ENCODE data around the gene PINLYP.
A peak's percentile ranks its signal among the peaks of the same experiment; 100 is the strongest.

The PINLYP gene

GRCh38 chr19:43548706-43549105, 26.9 kb upstream of the PINLYP start:
- DNase-seq (ENCODE audit: low read depth): no peak

DNA sequence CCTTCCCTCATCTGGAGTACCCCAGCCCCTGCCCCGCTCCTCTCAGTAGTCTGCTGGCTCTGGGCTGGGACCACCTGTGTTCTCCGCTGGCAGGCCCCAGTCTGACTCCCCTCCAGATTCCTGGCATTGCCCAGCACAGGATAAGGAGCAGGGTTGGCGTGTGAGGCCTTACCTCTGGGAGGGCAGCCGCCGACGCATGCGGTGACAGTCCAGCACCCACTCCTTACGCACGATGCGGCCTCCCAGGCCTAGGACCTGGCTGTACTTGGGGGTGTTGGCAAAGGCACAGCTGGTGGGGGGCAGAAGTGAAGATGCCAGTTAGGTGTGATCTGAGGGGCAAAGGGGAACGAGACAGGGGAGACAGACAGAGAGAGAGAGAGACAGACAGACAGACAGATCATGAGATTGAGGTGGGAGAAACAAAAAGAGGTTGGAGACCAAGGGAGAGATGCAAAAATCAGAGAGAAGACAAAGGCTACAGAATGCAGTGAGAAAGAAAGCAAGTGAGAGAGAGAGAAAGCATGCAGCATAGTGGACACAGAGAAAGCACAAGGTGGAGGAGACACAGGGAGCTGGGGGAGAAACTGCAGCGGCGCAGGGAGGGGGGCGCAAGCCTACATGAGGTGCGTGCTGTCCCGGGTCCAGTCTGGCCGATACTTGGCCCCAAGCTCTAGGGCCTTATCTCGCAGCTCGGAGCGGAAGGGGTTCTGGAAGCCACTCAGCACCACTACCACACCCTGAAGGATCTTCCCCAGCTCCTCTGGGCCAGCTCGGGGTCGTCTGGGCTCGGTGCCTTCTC, 24.0 kb upstream of the PINLYP start:
- DNase-seq (ENCODE audit: low read depth): no peak

DNA sequence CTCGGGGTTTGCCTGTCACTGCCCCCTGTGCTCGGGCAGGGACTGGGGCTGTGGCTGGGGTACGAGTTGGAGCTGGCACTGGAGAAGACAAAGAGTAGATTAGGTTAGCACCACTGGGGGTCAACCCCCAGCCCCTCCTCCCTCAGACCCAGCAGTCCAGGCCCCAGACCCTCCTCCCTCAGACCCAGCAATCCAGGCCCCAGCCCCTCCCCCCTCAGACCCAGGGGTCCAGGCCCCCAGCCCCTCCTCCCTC, 23.5 kb upstream of the PINLYP start:
- no peak for DNase-seq (ENCODE audit: low read depth)

DNA sequence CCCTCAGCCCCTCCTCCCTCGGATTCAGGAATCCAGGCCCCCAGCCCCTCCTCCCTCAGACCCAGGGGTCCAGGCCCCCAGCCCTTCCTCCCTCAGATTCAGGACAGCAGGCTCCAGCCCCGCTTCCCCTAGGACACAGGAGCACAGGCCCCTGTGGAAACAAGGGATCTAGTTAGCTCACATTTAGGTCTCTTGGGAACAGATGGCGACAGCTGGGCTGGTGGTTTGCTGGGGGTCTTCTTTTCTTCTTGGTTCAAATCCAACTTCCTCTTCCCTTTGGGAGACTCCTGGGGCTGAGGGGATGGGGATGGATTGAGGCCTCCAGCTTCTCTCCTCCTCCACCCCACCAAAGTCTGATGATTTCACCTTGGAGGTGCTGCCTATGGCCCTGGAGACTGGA, 23.0 kb upstream of the PINLYP start:
- DNase-seq (ENCODE audit: low read depth): no peak

DNA sequence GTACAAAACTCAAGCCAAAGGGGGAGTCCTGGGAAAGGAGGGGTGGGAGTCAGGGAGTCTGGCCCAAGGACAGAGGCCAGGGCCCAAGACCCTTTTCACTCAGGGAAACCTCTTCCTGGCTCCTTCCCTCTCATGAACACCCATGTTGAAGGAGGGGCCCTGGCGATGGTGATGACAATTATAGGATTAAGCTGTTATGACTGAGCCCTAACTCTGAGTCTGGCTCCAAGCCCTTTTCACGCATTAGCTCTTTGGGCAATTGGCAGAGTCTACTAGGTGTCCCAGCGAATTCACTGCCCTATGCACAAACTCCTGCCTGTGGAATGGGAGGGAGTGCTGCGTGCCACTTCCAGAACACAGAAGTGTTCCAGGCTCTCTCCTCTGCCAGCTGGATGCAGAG, 21.9 kb upstream of the PINLYP start:
- no peak for DNase-seq (ENCODE audit: low read depth)

DNA sequence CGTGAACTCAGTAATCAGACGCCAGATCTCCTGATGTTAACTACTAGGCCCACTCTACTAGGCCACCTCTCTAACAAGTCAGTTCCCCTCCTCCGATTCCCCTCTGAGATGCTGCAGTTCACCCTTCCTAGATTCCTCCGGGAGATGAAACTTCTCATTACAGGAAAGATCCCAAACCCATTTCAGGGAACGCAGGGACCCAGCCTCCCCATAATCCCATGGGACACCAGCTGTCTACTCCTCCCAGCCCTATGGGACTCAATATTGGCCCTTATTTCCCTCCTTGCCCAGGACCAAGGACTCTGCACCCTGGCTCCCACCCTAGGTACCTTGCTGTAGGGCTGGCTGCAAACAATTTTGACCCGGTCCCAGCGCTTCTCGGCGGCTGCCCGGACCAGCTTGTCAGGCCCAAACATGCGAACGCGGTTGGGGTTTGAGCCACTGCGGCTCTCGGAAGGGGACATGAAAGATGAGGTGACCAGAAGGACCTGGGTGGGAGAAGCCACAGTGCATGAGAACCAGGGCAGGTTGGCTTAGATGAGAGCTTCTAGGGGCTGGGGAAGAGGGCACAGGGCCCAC, 21.2 kb upstream of the PINLYP start:
- no peak for DNase-seq (ENCODE audit: low read depth)

DNA sequence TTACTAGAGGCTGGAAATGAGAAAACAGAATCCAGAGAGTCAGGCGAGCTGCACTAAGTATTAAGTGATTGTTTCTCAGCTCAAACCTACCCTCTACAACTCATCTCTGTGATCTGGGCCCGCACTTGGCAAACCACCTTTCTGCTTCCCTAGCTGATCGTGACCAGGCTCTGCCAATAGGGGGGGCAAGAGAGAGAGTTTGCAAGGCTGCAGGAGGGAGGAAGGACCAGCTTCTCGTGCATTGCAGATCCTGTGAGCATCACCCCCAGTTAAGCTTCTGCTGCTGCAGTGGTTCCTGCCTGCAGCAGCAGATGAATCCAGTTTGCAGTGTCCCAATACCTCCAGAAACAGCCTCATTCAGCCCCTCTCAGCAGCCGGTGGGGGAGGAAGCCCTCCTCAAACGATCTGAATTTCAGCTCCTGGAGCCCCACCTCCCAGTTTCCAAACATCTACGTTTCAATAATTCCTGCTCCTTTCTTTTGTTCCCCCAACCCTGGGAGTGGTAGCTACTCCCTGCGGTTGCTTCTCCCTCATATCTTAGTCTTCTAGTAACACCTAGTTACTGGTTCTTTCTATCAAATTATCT, 20.3 kb upstream of the PINLYP start:
- peak; percentile 57 for DNase-seq (ENCODE audit: low read depth)

GRCh38 chr19:43560687-43561086, 14.9 kb upstream of the PINLYP start:
- DNase-seq (ENCODE audit: low read depth): no peak

- no peak for DNase-seq (ENCODE audit: low read depth)
Measured at GRCh38 chr19:43561139-43561970, 14.2 kb upstream of the PINLYP start.

DNA sequence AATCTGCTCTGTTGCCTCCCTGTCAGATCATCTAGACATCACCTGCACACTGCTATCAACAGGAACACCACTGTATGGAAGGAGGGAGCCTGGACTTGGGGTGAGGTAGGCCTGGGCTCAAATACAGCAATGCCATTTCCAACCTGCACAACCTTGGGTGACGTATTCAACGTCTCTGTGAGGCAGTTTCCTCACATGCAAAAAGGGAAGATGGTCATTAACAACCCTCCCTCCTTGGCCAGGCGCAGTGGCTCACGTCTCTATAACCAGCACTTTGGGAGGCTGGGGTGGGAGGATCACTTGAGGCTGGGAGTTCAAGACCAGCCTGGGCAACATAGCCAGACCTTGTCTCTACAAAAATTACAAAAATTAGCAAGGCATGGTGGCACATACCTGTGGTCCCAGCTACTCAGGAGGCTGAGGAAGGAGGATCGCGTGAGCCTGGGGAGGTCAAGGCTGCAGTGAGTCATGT, 13.3 kb upstream of the PINLYP start:
- no peak for DNase-seq (ENCODE audit: low read depth)

- no peak for DNase-seq (ENCODE audit: low read depth)
Measured at GRCh38 chr19:43562698-43563241, 12.8 kb upstream of the PINLYP start.

DNA sequence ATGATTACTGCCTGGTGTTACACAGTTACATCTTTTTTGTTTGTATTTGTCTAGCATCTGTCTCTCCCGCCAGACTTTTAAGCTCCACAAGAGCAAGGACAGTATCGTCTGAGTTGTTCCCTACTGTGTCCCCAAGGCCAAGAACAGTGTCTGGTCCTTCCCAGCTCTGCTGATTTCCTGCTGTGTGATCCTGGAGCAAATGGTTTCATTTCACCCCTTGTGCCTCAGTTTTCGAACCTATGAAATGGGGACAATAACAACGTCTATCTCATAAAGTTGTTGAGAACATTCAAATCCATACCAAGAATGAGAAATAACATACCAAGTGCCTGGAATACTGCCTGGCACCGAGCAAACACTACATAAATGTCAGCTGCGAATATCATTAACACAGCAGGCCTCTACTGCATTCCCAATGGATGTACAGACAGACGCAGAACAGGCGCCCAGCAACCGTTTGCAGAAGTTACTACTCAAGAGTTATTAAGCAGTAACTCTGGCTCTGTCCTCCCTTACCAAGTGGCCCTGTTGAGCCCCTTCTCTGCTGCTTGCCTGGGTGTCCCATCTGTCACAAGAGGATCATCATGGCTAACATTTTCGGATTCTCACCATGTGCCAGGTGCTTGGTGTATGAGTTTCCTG, 11.7 kb upstream of the PINLYP start:
- DNase-seq (ENCODE audit: low read depth): no peak

GRCh38 chr19:43564800-43565199, 10.8 kb upstream of the PINLYP start:
- DNase-seq (ENCODE audit: low read depth): no peak

- DNase-seq (ENCODE audit: low read depth): no peak
Measured at GRCh38 chr19:43569657-43570056, 5.9 kb upstream of the PINLYP start.

DNA sequence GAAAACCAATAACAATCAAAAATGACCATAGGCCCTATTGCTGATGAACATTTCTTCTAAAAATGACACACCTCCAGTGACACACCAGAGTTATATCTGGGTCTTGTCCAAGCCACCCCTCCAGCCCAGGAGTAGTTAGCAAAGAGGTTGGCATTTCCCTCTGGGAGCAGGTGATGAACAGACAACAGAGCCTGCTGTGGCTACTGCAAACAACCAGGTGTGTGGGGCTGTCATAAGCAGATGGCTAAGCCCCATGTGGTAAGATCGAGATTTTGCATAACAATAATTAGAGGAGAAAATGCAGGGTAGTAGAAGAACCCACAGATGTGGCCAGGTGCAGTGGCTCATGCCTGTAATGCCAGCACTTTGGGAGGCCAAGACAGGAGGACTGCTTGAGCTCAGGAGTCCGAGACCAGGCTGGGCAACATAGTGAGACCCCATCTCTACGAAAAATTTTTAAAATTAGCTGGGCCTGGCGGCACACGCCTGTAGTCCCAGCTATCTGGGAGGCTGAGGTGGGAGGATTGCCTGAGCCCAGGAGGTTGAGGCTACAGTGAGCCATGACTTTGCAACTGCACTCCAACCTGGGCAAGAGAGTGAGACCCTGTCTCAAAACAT, 5.3 kb upstream of the PINLYP start:
- no peak for DNase-seq (ENCODE audit: low read depth)

DNA sequence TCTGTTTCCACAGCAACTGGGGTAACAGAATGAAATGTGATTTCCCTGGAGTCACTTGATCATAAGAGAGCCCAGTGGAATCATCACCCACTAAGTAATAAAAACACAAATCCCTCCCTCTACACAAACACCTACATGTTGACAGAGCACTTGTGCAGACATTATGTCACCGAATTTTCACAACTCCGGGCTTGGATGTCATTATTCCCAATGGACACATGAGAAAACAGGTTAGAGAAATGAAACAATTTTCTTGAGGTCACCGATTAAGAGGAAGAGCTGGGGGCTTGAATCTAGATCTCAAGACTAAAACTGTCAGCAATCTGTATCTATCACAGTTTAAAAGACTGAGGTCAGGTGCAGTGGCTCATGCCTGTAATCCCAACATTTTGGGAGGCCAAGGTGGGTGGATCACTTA, 3.4 kb upstream of the PINLYP start:
- no peak for DNase-seq (ENCODE audit: low read depth)

- no peak for DNase-seq (ENCODE audit: low read depth)
Measured at GRCh38 chr19:43574424-43575155, 1.0 kb upstream of the PINLYP start.

DNA sequence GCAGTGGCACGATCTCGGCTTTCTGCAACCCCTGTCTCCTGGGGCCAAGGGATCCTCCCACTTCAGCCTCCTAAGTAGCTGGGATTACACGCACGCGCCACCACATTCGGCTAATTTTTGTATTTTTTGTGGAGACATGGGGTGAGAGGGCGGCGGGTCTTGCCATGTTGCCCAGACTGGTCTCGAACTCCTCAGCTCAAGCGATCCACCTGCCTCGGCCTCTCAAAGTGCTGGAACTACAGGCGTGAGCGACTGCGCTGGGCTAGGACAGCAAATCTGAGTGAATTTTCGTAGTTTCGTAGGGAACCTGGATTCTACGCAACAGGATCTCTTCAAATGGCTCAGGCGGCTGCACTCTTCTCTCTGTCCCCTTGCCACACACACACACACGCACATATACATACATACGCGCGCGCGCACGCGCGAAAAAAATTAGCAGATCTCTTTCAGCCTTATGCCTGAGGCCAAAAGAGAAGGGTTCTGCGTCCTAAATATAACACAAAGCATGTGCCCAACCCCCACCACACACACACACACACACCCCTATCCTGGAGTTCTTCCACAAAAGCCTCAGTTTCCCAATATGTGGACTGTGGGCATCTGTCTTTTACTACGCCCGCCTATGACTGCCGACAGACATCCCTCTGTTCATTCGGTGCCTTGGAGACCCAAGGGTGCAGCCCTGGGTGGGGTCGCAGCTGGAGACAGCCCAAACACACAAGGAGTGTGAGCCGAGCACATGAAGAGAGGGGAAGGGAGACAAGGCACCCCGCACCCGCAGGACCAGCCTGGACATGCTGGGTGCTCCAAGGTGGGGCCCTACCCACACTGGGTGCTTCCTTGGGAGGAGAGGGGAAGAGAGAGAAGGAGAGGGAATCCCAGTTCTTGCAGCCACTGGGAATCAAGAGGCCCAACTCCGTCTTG, 616 bp downstream of the PINLYP start:
- DNase-seq (ENCODE audit: low read depth): no peak

GRCh38 chr19:43578787-43579186, 3.2 kb downstream of the PINLYP start:
- no peak for DNase-seq (ENCODE audit: low read depth)

- DNase-seq (ENCODE audit: low read depth): no peak
Measured at GRCh38 chr19:43581467-43581866, 5.9 kb downstream of the PINLYP start.

Data from fibroblast of the conjunctiva (primary cell).